Neural cell (in vitro differentiated cells): Measurements from ENCODE around the gene DHX40. TPM values are rescaled to one million over a fixed set of nuclear protein-coding genes. Genes with fewer than 3 reads are reported as not detected.

ENCODE experiments used
- H2AFZ ChIP-seq: fragments of 200-600, 300-800 bp; sonication (generic), shearing (Covaris generic); 2 replicates; pipeline ENCODE4 v1.6.0; 2014; ENCODE audit warnings: low read depth, mild to moderate bottlenecking, antibody characterized with exemption, low read length, moderate library complexity
- H3F3A ChIP-seq: fragments of 200-600 bp; shearing (Covaris generic); 2 replicates; pipeline ENCODE4 v1.6.1; 2016; ENCODE audit warnings: mild to moderate bottlenecking, moderate library complexity, mixed read lengths, antibody characterized with exemption, low read length; ENCODE audit not compliant: insufficient read depth, poor library complexity, severe bottlenecking
- H3K27ac ChIP-seq: fragments of 200-600, 300-800 bp; sonication (generic), shearing (Covaris generic); 2 replicates; pipeline ENCODE4 v1.5.1; 2014; ENCODE audit warnings: mild to moderate bottlenecking, low read length, moderate library complexity
- H3K27me3 ChIP-seq: fragments of 300-800, 200-600 bp; sonication (generic), shearing (Covaris generic); 2 replicates; pipeline ENCODE4 v1.6.0; 2014; ENCODE audit warnings: mild to moderate bottlenecking, low read depth, low read length, moderate library complexity; ENCODE audit not compliant: insufficient read depth
- H3K36me3 ChIP-seq: fragments of 300-800, 200-600 bp; sonication (generic), shearing (Covaris generic); 2 replicates; pipeline ENCODE4 v1.5.1; 2014; ENCODE audit warnings: mild to moderate bottlenecking, antibody characterized with exemption, low read length, moderate library complexity; ENCODE audit not compliant: insufficient read depth
- H3K4me2 ChIP-seq: fragments of 300-800, 200-600 bp; sonication (generic), shearing (Covaris generic); 2 replicates; pipeline ENCODE4 v1.6.0; 2014; ENCODE audit warnings: mild to moderate bottlenecking, low read length
- H3K4me3 ChIP-seq: fragments of 300-800, 200-600 bp; sonication (generic), shearing (Covaris generic); 2 replicates; pipeline ENCODE4 v1.5.1; 2014; ENCODE audit warnings: mild to moderate bottlenecking, low read length, moderate library complexity
- H3K79me2 ChIP-seq: fragments of 200-600 bp; shearing (Covaris generic); replicated peaks from 2 replicates; pipeline ENCODE4 v1.6.0; 2014; ENCODE audit warnings: mild to moderate bottlenecking, low read length, moderate library complexity; ENCODE audit not compliant: insufficient read depth
- H3K9ac ChIP-seq: fragments of 300-800, 200-600 bp; sonication (generic), shearing (Covaris generic); 2 replicates; pipeline ENCODE4 v1.6.1; 2016; ENCODE audit warnings: mild to moderate bottlenecking, low read length, mixed read lengths
- H3K9me2 ChIP-seq: fragments of 200-600 bp; shearing (Covaris generic); 2 replicates; pipeline ENCODE4 v1.6.1; 2016; ENCODE audit warnings: mild to moderate bottlenecking, low read length, mixed read lengths; ENCODE audit not compliant: insufficient read depth
- H3K9me3 ChIP-seq: fragments of 200-600, 300-800 bp; sonication (generic), shearing (Covaris generic); 2 replicates; pipeline ENCODE4 v1.6.1; 2016; ENCODE audit warnings: mild to moderate bottlenecking, mixed run types, low read length, moderate library complexity, mixed read lengths
- H4K20me1 ChIP-seq: fragments of 200-600 bp; shearing (Covaris generic); 2 replicates; pipeline ENCODE4 v1.6.1; 2016; ENCODE audit warnings: mild to moderate bottlenecking, mixed run types; ENCODE audit not compliant: insufficient read depth
- CTCF ChIP-seq: fragments of 450-650 bp; IDR thresholded peaks from 2 replicates; pipeline ENCODE4 v1.5.1; 2014; ENCODE audit warnings: antibody characterized with exemption, mild to moderate bottlenecking, moderate library complexity; ENCODE audit not compliant: poor library complexity, severe bottlenecking
- EP300 ChIP-seq: fragments of 450-650 bp; conservative IDR thresholded peaks from 2 replicates; pipeline ENCODE4 v1.6.1; 2014; ENCODE audit warnings: antibody characterized with exemption, mild to moderate bottlenecking, moderate library complexity; ENCODE audit not compliant: poor library complexity, severe bottlenecking
- EZH2 ChIP-seq: fragments of 200-600, 300-800 bp; shearing (Covaris generic), sonication (generic); IDR thresholded peaks from 2 replicates; pipeline ENCODE4 v1.6.1; 2014; ENCODE audit warnings: antibody characterized with exemption, low read length, borderline replicate concordance, mild to moderate bottlenecking; ENCODE audit not compliant: insufficient read depth, poor library complexity, severe bottlenecking
- MXI1 ChIP-seq: fragments of 450-650 bp; conservative IDR thresholded peaks from 2 replicates; pipeline ENCODE4 v1.6.1; 2014; ENCODE audit warnings: antibody characterized with exemption, mild to moderate bottlenecking; ENCODE audit not compliant: poor library complexity, severe bottlenecking
- POLR2AphosphoS5 ChIP-seq: IDR thresholded peaks from 2 replicates; pipeline ENCODE4 v1.6.1; 2012
- RAD21 ChIP-seq: fragments of 450-650 bp; conservative IDR thresholded peaks from 2 replicates; pipeline ENCODE4 v1.6.1; 2014; ENCODE audit warnings: antibody characterized with exemption, mild to moderate bottlenecking, moderate library complexity
- REST ChIP-seq: IDR thresholded peaks from 2 replicates; pipeline ENCODE4 v1.6.1; 2012; ENCODE audit warnings: borderline replicate concordance
- SMC3 ChIP-seq: fragments of 450-650 bp; conservative IDR thresholded peaks from 2 replicates; pipeline ENCODE4 v1.6.1; 2014; ENCODE audit warnings: antibody characterized with exemption, mild to moderate bottlenecking, moderate library complexity; ENCODE audit not compliant: poor library complexity
- TAF1 ChIP-seq: IDR thresholded peaks from 2 replicates; pipeline ENCODE4 v1.6.1; 2012; ENCODE audit warnings: low read depth
- polyA plus RNA-seq: library from polyadenylated mRNA; depleted of rRNA; stranded (reverse); fragments of >200 nt; gene quantifications from 2 replicates; pipeline ENCODE4 v1.2.3, GENCODE V29; 2014

DHX40 gene
- polyA plus RNA-seq, 1 donor from 2014 or later: 130 TPM

GRCh38 chr17:59533694-59534093 is 31.7 kb upstream of the DHX40 start:
- Histone ChIP-seq H3K4me2 (no peak overlapping the region), H3K9me3 (no peaks in the 10 kb centered on the region), H2AFZ (no peak overlapping the region), H3K27ac (no peak overlapping the region), H3K36me3 (no peaks in the 10 kb centered on the region), H3K9me2 (no peaks in the 10 kb centered on the region), H3F3A (no peaks in the 10 kb centered on the region), H3K4me3 (no peak overlapping the region), H3K9ac (no peak overlapping the region), H3K27me3 (no peaks in the 10 kb centered on the region), H4K20me1 (no peaks in the 10 kb centered on the region), H3K79me2 (no peaks in the 10 kb centered on the region)
- TF ChIP-seq CTCF: no peak
- no peak for TF ChIP-seq EP300
- TF ChIP-seq RAD21: no peak
- TF ChIP-seq TAF1: no peak
- TF ChIP-seq EZH2: no peak
- TF ChIP-seq REST: no peak
- TF ChIP-seq POLR2AphosphoS5: no peak

DNA sequence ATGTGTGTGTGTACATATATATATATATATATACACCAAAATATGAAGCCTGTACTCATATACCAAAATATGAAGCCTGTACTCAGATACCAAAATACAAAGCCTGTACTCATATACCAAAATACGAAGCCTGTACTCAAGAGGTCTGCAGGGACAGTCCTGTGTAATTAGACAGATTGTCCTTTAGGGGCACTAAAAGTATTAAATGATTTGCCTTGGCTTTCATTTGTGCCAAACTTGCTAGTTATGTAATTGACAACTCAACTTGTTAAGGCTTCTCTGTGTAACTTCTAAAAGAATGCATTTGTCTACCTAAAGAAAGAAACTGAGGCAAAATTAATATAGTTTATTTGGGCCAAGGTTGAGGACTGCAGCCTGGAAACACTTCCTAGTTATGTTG is 30.8 kb upstream of the DHX40 start:
- no peak overlapping the region for H3K4me3 ChIP-seq
- no peak overlapping the region for H3K27ac ChIP-seq
- no peaks in the 10 kb centered on the region for H3K27me3 ChIP-seq
- TF ChIP-seq TAF1 (no peak), POLR2AphosphoS5 (no peak), SMC3 (no peak), EP300 (no peak), RAD21 (no peak), CTCF (no peak), REST (no peak), MXI1 (no peak), EZH2 (no peak)
- no peaks in the 10 kb centered on the region for H3K79me2 ChIP-seq
- H4K20me1 ChIP-seq: no peaks in the 10 kb centered on the region
- H3K4me2 ChIP-seq: no peak overlapping the region
- no peaks in the 10 kb centered on the region for H3K9me2 ChIP-seq
- H3K36me3 ChIP-seq: no peaks in the 10 kb centered on the region
- H3F3A ChIP-seq: no peaks in the 10 kb centered on the region
- H3K9me3 ChIP-seq: no peaks in the 10 kb centered on the region
- H2AFZ ChIP-seq: no peak overlapping the region
- H3K9ac ChIP-seq: no peak overlapping the region
